IMR-90 (cell line): ENCODE results near the gene DOHH. TPM values are rescaled to one million over a fixed set of nuclear protein-coding genes. Genes with fewer than 3 reads are reported as not detected.
A peak's percentile ranks its signal among the peaks of the same experiment; 100 is the strongest.

Source experiments
- ATAC-seq: fragments of 200-7000 bp; cut with Tn5 transposase; 2 replicates; pipeline ENCODE4 v1.9.1; 2020; ENCODE audit warnings: low read depth, mild to moderate bottlenecking, moderate library complexity
- BruUV-seq: library from RNA; stranded (reverse); fragments of 400-500 nt; replicated peaks from 2 replicates; lab custom pipeline; 2021; lab: Mats Ljungman, UMichigan
- CTCF ChIA-PET: fragments of 300-600 bp; formaldehyde crosslinking; extraction: SDS; loops from one replicate; lab custom pipeline; 2021; ENCODE audit warnings: antibody characterized with exemption; lab: Yijun Ruan, JAX
- POLR2A ChIA-PET: fragments of 300-600 bp; sonication (Branson Sonifier 250); formaldehyde crosslinking; loops from one replicate; lab custom pipeline; 2022; ENCODE audit warnings: antibody characterized with exemption; ENCODE audit not compliant: unreplicated experiment; lab: Charles Lee
- DNase-seq: peaks from one replicate; pipeline ENCODE4 v3.0.0; 2013
- H2AFZ ChIP-seq: replicated peaks from 2 replicates; pipeline ENCODE3; 2013; ENCODE audit warnings: low read length, mild to moderate bottlenecking; ENCODE audit not compliant: poor library complexity
- H2AK5ac ChIP-seq: 2 replicates; pipeline ENCODE4 v1.6.1; 2013; ENCODE audit warnings: low read depth, low read length, inconsistent platforms
- H2AK9ac ChIP-seq: replicated peaks from 2 replicates; pipeline ENCODE3; 2013; ENCODE audit warnings: mild to moderate bottlenecking, low read depth, low read length, moderate library complexity; ENCODE audit not compliant: poor library complexity
- H2BK120ac ChIP-seq: 2 replicates; pipeline ENCODE4 v1.6.1; 2013; ENCODE audit warnings: low read depth, low read length, inconsistent platforms
- H2BK15ac ChIP-seq: 3 replicates; pipeline ENCODE4 v1.6.1; 2013; ENCODE audit warnings: low read depth, low read length, inconsistent platforms
- H2BK20ac ChIP-seq: 2 replicates; pipeline ENCODE4 v1.6.1; 2013; ENCODE audit warnings: low read depth, mild to moderate bottlenecking, inconsistent platforms, low read length, moderate library complexity
- H2BK5ac ChIP-seq: 2 replicates; pipeline ENCODE4 v1.6.1; 2013; ENCODE audit warnings: mild to moderate bottlenecking, low read depth, low read length, inconsistent platforms; ENCODE audit not compliant: poor library complexity, severe bottlenecking
- H3K14ac ChIP-seq: replicated peaks from 2 replicates; pipeline ENCODE4 v1.6.1; 2013; ENCODE audit warnings: low read depth, low read length, inconsistent platforms
- H3K18ac ChIP-seq: 2 replicates; pipeline ENCODE4 v1.6.1; 2013; ENCODE audit warnings: low read depth, low read length, control low read depth
- H3K23ac ChIP-seq: 2 replicates; pipeline ENCODE4 v1.6.1; 2013; ENCODE audit warnings: low read depth, low read length, inconsistent platforms
- H3K27ac ChIP-seq: 2 replicates; pipeline ENCODE4 v1.5.1; 2013; ENCODE audit warnings: mild to moderate bottlenecking, control low read depth, low read length; ENCODE audit not compliant: insufficient read depth
- H3K27me3 ChIP-seq: 2 replicates; pipeline ENCODE4 v1.6.1; 2013; ENCODE audit warnings: low read length; ENCODE audit not compliant: control insufficient read depth, insufficient read depth
- H3K36me3 ChIP-seq: 2 replicates; pipeline ENCODE4 v1.6.1; 2013; ENCODE audit warnings: low read length, mixed read lengths; ENCODE audit not compliant: control insufficient read depth, insufficient read depth
- H3K4ac ChIP-seq: 2 replicates; pipeline ENCODE4 v1.6.1; 2013; ENCODE audit warnings: low read depth, low read length, inconsistent platforms
- H3K4me1 ChIP-seq: 2 replicates; pipeline ENCODE4 v1.6.1; 2013; ENCODE audit warnings: low read length, mixed read lengths; ENCODE audit not compliant: control insufficient read depth, insufficient read depth
- H3K4me2 ChIP-seq: 2 replicates; pipeline ENCODE4 v1.6.1; 2013; ENCODE audit warnings: low read depth, mild to moderate bottlenecking, control low read depth, low read length, moderate library complexity
- H3K4me3 ChIP-seq: 2 replicates; pipeline ENCODE4 v1.5.1; 2013; ENCODE audit warnings: low read depth, mild to moderate bottlenecking, control low read depth, low read length, moderate library complexity; ENCODE audit not compliant: insufficient read depth
- H3K56ac ChIP-seq: 2 replicates; pipeline ENCODE4 v1.6.1; 2013; ENCODE audit warnings: low read length, inconsistent platforms; ENCODE audit not compliant: insufficient read depth; ENCODE audit errors: extremely low read depth
- H3K79me1 ChIP-seq, 2 experiments: 2 replicates each; pipeline ENCODE4 v1.6.1; 2013; ENCODE audit warnings: low read length in 2 of 2, inconsistent platforms in 1 of 2, low read depth in 1 of 2
- H3K9ac ChIP-seq: 2 replicates; pipeline ENCODE4 v1.6.1; 2013; ENCODE audit warnings: low read depth, low read length, control low read depth
- H3K9me1 ChIP-seq: 2 replicates; pipeline ENCODE4 v1.6.1; 2013; ENCODE audit warnings: low read length, inconsistent platforms; ENCODE audit not compliant: insufficient read depth
- H3K9me3 ChIP-seq: 2 replicates; pipeline ENCODE4 v1.6.1; 2013; ENCODE audit warnings: low read length; ENCODE audit not compliant: control insufficient read depth, insufficient read depth
- H4K20me1 ChIP-seq: 2 replicates; pipeline ENCODE4 v1.6.1; 2013; ENCODE audit warnings: low read length, inconsistent platforms; ENCODE audit not compliant: insufficient read depth
- H4K5ac ChIP-seq: 2 replicates; pipeline ENCODE4 v1.6.1; 2013; ENCODE audit warnings: mild to moderate bottlenecking, low read depth, low read length, control low read depth
- H4K8ac ChIP-seq, 2 experiments: 2 replicates each; pipeline ENCODE4 v1.6.1; 2013; ENCODE audit warnings: low read depth in 2 of 2, low read length in 2 of 2, control low read depth in 1 of 2, inconsistent platforms in 1 of 2
- H4K91ac ChIP-seq: 2 replicates; pipeline ENCODE4 v1.6.1; 2013; ENCODE audit warnings: low read depth, low read length, inconsistent platforms; ENCODE audit not compliant: insufficient read depth
- CEBPB ChIP-seq: IDR thresholded peaks from 2 replicates; pipeline ENCODE4 v1.6.1; 2012; ENCODE audit warnings: low read depth, low read length, improper control_type of control experiment
- FOS ChIP-seq: fragments of 150-350 bp; IDR thresholded peaks from 2 replicates; pipeline ENCODE4 v1.6.1; 2016; ENCODE audit warnings: low read depth, low read length
- MXI1 ChIP-seq: IDR thresholded peaks from 2 replicates; pipeline ENCODE4 v1.6.1; 2012; ENCODE audit warnings: low read depth, mild to moderate bottlenecking, low read length, moderate library complexity, borderline replicate concordance
- NFE2L2 ChIP-seq: fragments of 150-350 bp; IDR thresholded peaks from 2 replicates; pipeline ENCODE4 v1.6.1; 2016; ENCODE audit warnings: low read depth, mild to moderate bottlenecking, low read length
- RFX5 ChIP-seq: IDR thresholded peaks from 2 replicates; pipeline ENCODE4 v1.8.0; 2012; ENCODE audit warnings: low read depth, mild to moderate bottlenecking, low read length, moderate library complexity
- SMC3 ChIP-seq: fragments of 150-350 bp; IDR thresholded peaks from 2 replicates; pipeline ENCODE4 v1.6.1; 2016; ENCODE audit warnings: low read depth, mild to moderate bottlenecking, antibody characterized with exemption, low read length, moderate library complexity
- WGBS, 2 experiments: methylation state at CpG; one replicate each; pipeline versions ENCODE4 v1.1.5 to v1.1.7; 2013; ENCODE audit warnings: missing lambda C conversion rate in 2 of 2; ENCODE audit not compliant: insufficient read length in 1 of 2; ENCODE audit errors: extremely low coverage in 2 of 2; 5-methylcytosine and 5-hydroxymethylcytosine counted together
- dilution Hi-C: fragments of 300-500 bp; cut with HindIII; formaldehyde crosslinking; loops from one replicate; pipeline ENCODE4 v1.14.3; 2018; ENCODE audit warnings: low sequenced_read_pairs; ENCODE audit not compliant: unreplicated experiment
- in situ Hi-C: fragments of 300-500 bp; cut with MboI; formaldehyde crosslinking; loops from 3 replicates; pipeline ENCODE4 v1.14.3; 2019; ENCODE audit warnings: low sequenced_read_pairs, inconsistent platforms, mixed read lengths
- intact Hi-C: fragments of 100-400 bp; cut with micrococcal nuclease; formaldehyde crosslinking; loops from 2 replicates; pipeline ENCODE4 v1.10.0; 2022
- polyA plus RNA-seq, 3 experiments: library from polyadenylated mRNA; depleted of rRNA; stranded (reverse); fragments of >200 nt; gene quantifications; 2 replicates each; pipeline ENCODE4 v1.2.3, GENCODE V29; 2012; ENCODE audit warnings: low replicate concordance in 1 of 3
- total RNA-seq: library from RNA; depleted of rRNA; stranded (reverse); fragments of >200 nt; gene quantifications from 2 replicates; pipeline ENCODE4 v1.2.3, GENCODE V29; 2012
- TF ChIP-seq, protein P1 (sequence below): fragments of 150-350 bp; IDR thresholded peaks from 2 replicates; pipeline ENCODE4 v1.6.1; 2017; ENCODE audit warnings: mild to moderate bottlenecking, antibody characterized with exemption, low read length, low read depth
- TF ChIP-seq, protein P2 (sequence below): conservative IDR thresholded peaks from 2 replicates; pipeline ENCODE4 v1.5.1; 2012; ENCODE audit warnings: mild to moderate bottlenecking, low read depth, low read length, improper control_type of control experiment

DOHH gene
- total and polyA plus RNA-seq, 2 of the 4 experiments (the other 2 are of a cell fraction) = 3.2 to 9.2 TPM

DNA sequence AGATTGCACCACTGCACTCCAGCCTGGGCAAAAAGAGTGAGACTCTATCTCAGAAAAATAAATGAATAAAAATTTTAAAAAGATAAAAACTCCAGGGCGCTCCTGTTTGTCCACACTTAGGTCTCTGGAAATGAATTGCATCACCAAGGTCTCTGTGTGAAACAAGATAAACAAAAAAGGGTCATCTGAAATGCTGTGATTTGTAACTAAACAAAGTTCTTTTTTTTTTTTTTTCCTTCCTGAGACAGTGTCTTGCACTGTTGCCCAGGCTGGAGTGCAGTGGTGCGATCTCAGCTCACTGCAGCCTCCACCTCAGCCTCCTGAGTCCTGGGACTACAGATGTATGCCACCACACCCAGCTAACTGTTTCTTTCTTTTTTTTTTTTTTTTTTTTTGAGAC, 17.2 kb upstream of the DOHH start:
- no peak overlapping the region for H2AK5ac ChIP-seq
- no peak overlapping the region for H3K23ac ChIP-seq
- H3K27me3 ChIP-seq = no peaks in the 10 kb centered on the region
- DNase-seq = no peak
- no peak overlapping the region for H4K91ac ChIP-seq
- peaks cover 99% of the 10 kb centered on the region for H4K20me1 ChIP-seq
- H3K18ac ChIP-seq = no peak overlapping the region
- peaks cover 25% of the 10 kb centered on the region for H3K9me1 ChIP-seq
- no peak overlapping the region for H2BK15ac ChIP-seq
- H3K4ac ChIP-seq = no peak overlapping the region
- no peak overlapping the region for H2BK120ac ChIP-seq
- no peak overlapping the region for H3K9ac ChIP-seq
- H4K5ac ChIP-seq = no peak overlapping the region
- no peaks in the 10 kb centered on the region for H3K9me3 ChIP-seq
- H2BK20ac ChIP-seq = no peak overlapping the region
- in situ Hi-C loops (no loop called here), intact Hi-C loops (no loop called here), dilution Hi-C loops (no loop called here)
- WGBS, 2 experiments = no CpG with 5 or more reads among the region's 2 CpGs
- peaks cover 12 to 97% of the 10 kb centered on the region in 2 experiments for H3K79me1 ChIP-seq
- H2AFZ ChIP-seq = no peak overlapping the region
- CTCF ChIA-PET = no interaction called here
- H4K8ac ChIP-seq = no peak overlapping the region
- no peak overlapping the region for H3K4me3 ChIP-seq
- no peak overlapping the region for H3K27ac ChIP-seq
- H3K4me1 ChIP-seq = peaks cover 13% of the 10 kb centered on the region
- no peak; the same call in 1 of the 2 replicates for ATAC-seq
- H3K36me3 ChIP-seq = peaks cover 12% of the 10 kb centered on the region; the same call in 1 of the 2 replicates
- H3K4me2 ChIP-seq = no peak overlapping the region
- no peak for TF ChIP-seq SMC3
- TF ChIP-seq FOS = no peak
- TF ChIP-seq NFE2L2 = no peak
- TF ChIP-seq MXI1 = no peak
- TF ChIP-seq, protein P1, sequence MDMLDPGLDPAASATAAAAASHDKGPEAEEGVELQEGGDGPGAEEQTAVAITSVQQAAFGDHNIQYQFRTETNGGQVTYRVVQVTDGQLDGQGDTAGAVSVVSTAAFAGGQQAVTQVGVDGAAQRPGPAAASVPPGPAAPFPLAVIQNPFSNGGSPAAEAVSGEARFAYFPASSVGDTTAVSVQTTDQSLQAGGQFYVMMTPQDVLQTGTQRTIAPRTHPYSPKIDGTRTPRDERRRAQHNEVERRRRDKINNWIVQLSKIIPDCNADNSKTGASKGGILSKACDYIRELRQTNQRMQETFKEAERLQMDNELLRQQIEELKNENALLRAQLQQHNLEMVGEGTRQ = no peak
- no peak for TF ChIP-seq RFX5
- peak; percentile 35; the same call in 1 of the 2 replicates for TF ChIP-seq CEBPB
- TF ChIP-seq, protein P2, sequence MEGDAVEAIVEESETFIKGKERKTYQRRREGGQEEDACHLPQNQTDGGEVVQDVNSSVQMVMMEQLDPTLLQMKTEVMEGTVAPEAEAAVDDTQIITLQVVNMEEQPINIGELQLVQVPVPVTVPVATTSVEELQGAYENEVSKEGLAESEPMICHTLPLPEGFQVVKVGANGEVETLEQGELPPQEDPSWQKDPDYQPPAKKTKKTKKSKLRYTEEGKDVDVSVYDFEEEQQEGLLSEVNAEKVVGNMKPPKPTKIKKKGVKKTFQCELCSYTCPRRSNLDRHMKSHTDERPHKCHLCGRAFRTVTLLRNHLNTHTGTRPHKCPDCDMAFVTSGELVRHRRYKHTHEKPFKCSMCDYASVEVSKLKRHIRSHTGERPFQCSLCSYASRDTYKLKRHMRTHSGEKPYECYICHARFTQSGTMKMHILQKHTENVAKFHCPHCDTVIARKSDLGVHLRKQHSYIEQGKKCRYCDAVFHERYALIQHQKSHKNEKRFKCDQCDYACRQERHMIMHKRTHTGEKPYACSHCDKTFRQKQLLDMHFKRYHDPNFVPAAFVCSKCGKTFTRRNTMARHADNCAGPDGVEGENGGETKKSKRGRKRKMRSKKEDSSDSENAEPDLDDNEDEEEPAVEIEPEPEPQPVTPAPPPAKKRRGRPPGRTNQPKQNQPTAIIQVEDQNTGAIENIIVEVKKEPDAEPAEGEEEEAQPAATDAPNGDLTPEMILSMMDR = no peak
- no peak overlapping the region for H3K14ac ChIP-seq
- no peak overlapping the region for H2AK9ac ChIP-seq
- no TSS peak for BruUV-seq
- POLR2A ChIA-PET = no interaction called here
- H3K56ac ChIP-seq = no peak overlapping the region
- H2BK5ac ChIP-seq = no peak overlapping the region
